H1 (cell line): ENCODE data around the gene MBNL3. TPM values are rescaled to one million over a fixed set of nuclear protein-coding genes. Genes with fewer than 3 reads are reported as not detected.

Experiments used
- BCL11A ChIP-seq, 2 experiments: IDR thresholded peaks; one replicate each; pipeline ENCODE4 v1.6.1; 2011; ENCODE audit warnings: low read depth in 2 of 2, low read length in 2 of 2, mild to moderate bottlenecking in 2 of 2
- PHF8 ChIP-seq: fragments of 200-600 bp; sonication (generic); conservative IDR thresholded peaks from 2 replicates; pipeline ENCODE4 v1.7.1; 2012; ENCODE audit warnings: low read depth, mild to moderate bottlenecking, inconsistent platforms, low read length, moderate library complexity
- polyA plus RNA-seq, 7 experiments: library from polyadenylated mRNA; depleted of rRNA in 3 of 7; stranded (reverse) in 5 of 7; unstranded in 2 of 7; fragments of >200 nt in 5 of 7; fragments of 200-250 nt in 2 of 7; gene quantifications; 1 replicate in 5 of 7; 2 replicates in 1 of 7; 4 replicates in 1 of 7; pipeline versions ENCODE4 v1.2.1 to v1.2.3, GENCODE V29; 2011 to 2013; ENCODE audit warnings: missing spikeins in 2 of 7, mixed read lengths in 2 of 7
- total RNA-seq: library from RNA; stranded (reverse); fragmentation: NEBNext Ultra II Directional; extraction: Animal tissue kit (Norgen Biotek cat#: 25700); gene quantifications from 2 replicates; pipeline ENCODE4 v1.2.1, GENCODE V29; 2021

The MBNL3 gene
- total and polyA plus RNA-seq, 2 of the 8 experiments (the other 6 are each of a cell fraction or from before 2014, with no cell fraction given), result 3.5 to 4.3 TPM

DNA sequence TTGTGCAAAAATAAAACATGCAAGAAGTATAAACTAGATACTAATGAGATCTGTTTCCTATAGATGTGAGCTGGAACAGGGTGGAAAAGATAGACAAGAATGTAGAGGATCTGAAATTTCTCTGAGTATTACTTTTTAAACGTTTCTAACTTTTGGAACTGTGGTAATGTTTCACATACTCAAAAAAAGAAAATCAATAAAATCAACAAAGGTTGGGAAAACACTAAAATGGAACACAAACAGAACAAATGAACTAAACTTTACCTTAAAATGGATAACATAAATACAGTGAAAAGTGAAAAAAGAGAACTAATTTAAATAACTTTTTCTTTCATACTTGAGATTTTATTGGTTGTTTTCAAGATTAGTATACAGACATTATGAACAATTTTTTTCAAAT is 32.0 kb upstream of the MBNL3 start (continued):
- TF ChIP-seq BCL11A (IDR thresholded peaks at IDR 0.05; ENCODE audit: low read depth in 2 of 2, low read length in 2 of 2), result no peak
- TF ChIP-seq PHF8, result no peak
